Activated CD4-positive, alpha-beta T cell treated with anti-CD3 and anti-CD28 coated beads for 48 hours (primary cell): ENCODE results near the gene EVA1C.
"Not testable (repeated sequence)": the region's sequence is repeated elsewhere in the genome, so short reads cannot be mapped to it uniquely, and the experiment has no call there.

Experiments
- DNase-seq: peaks from one replicate; pipeline ENCODE4 v3.0.0-alpha.2; 2020

EVA1C gene, protein sequence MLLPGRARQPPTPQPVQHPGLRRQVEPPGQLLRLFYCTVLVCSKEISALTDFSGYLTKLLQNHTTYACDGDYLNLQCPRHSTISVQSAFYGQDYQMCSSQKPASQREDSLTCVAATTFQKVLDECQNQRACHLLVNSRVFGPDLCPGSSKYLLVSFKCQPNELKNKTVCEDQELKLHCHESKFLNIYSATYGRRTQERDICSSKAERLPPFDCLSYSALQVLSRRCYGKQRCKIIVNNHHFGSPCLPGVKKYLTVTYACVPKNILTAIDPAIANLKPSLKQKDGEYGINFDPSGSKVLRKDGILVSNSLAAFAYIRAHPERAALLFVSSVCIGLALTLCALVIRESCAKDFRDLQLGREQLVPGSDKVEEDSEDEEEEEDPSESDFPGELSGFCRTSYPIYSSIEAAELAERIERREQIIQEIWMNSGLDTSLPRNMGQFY

DNA sequence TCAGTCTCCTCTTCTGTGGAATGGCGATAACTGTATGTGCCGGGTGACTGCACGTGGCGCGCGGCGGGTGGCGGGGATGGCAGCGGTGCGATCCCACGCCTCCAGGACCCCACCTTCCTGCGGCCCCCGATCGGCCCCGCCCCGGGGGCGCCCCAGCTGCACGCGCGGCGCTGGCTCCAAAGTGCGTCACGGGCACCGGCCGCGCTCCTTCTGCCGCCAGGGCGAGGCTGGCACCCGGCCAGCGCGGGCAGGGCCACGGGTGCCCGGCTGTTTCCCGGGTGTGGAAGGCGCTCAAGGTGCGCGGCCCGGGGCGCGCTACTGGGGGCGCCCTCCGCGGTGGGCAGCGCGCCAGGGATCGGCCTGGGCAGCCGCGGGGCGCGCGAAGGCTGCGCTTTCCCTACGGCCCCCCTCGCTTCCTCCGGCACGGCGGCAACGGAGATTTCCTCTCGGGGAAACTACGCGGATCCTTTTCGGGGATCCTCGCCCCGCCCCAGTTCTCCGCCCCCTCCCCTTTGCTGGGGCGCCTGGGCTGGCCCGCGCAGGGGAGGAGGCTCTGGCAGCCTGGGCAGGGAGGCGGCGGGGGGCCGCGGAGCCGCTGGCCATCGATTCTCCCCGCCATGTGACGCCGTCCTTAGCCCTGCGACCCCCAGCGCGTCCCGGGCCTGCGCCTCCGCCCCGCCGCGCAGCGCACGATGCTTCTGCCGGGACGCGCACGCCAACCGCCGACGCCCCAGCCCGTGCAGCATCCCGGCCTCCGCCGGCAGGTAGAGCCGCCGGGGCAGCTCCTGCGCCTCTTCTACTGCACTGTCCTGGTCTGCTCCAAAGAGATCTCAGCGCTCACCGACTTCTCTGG, at the start of gene EVA1C:
TSS of gene EVA1C (plus strand) at position 545 of the 853 bp plus-strand sequence. CDS start at position 693, 148 bp downstream.
- peak; percentile 75 for DNase-seq

DNA sequence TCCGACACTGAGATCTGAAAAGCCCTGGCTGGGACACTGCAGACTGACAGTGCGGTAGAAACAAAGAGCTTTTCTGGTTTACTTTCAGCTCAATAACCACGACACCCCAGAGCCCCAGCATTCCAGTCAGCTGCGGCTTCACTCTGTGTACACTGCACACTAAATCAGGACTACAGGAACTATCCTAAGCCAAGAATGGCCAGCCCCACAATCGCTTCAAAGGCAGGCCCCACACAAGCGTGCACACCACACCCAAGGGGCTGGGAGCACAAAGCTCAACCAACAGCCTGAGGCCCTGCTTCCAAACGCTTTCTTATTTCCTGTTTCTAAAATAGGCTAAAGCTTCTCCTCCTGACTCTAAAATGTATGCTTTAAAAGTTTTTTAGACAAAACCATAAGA, 48.1 kb upstream of the EVA1C start:
- DNase-seq: no peak

DNA sequence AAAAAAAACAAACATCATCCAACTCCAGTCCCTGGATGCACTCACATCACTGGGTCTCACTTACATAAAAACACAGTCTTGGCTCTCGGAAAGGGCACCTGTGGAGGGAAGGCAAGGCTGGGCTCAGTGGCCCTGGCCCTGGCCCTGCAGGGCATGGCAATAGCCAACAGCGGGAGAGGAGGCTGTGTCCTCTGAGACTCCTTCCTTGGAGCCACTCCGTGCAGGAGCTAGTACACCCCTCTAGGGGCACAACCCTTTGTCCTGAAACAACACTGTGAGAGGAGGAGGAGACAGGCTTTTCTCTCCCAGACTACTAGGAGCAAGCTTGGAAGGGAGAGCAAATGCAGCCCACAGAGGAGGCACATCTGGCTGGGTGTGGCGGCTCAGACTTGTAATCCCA, 47.7 kb upstream of the EVA1C start:
- DNase-seq: no peak

DNA sequence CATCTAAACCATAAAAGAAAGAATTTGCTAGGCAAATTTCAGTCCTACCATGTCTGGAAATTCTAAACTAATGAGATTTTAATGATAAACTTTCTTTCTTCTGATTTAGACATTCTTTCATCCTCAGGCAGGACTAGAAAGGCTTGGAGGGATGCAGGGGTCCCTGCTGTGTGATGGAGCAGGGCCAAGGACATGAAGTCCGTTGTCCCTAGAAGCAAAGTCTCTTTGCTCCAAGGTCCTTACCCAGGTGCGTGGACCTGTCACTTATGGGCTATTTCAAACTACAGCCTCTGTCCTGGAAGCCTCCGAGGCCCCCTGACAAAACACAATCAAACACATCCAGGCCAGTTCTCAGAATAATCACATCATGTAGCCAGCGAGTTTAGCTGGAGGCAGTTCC, 46.3 kb upstream of the EVA1C start:
- DNase-seq: no peak

DNA sequence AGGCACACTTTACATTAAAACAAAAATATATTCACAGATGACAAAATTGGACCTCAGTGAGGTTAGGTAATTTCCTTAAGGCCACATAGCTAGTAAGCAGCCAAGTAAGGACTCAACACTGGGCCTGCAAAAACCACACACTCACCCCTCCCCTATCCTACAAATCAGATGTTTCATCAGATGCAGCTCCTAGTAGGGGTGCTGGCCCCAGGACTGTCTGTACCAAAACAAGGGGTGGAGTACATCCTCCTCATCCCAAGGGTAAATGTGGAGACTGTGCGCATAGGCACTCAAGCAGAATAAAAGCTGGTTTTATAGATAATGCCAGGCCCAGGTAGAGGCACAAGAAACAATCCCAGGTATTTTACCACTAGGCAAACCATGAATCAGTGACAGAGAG, 45.3 kb upstream of the EVA1C start:
- no peak for DNase-seq

DNA sequence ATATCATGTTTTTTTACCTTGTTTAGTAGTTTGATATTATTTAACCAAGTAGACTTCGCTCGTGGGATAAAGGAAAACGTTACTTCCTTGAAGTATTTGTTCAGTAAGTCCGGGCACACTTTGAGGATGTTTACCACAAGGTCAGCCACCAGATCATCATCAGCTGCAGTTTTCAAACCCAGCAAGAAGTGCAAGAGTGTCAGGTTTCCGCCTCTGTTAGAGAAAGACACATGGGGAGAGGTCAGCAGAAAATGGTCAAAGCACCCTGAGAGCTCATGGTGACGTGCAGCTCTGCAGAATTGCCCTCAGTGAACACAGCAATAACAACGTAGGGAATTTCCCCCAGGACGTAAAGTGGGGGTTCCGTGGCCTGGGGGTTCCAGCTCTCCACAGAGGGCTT, 44.1 kb upstream of the EVA1C start:
- no peak for DNase-seq

DNA sequence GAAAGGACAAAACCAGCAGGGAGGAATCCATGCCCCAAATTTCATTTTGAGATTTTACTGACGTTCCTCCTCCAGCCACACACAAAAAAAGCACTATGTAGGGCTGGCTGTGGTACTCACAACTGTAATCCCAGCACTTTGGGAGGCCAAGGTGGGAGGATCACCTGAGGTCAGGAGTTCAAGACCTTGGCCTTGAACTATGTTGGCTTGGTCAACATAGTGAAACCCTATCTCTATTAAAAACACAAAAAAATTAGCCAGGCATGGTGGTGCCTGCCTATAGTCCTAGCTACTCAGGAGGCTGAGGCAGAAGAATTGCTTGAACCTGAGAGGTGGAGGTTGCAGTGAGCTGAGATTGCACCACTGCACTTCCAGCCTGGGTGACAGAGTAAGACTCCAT, 43.5 kb upstream of the EVA1C start:
- not testable (repeated sequence) for DNase-seq

DNA sequence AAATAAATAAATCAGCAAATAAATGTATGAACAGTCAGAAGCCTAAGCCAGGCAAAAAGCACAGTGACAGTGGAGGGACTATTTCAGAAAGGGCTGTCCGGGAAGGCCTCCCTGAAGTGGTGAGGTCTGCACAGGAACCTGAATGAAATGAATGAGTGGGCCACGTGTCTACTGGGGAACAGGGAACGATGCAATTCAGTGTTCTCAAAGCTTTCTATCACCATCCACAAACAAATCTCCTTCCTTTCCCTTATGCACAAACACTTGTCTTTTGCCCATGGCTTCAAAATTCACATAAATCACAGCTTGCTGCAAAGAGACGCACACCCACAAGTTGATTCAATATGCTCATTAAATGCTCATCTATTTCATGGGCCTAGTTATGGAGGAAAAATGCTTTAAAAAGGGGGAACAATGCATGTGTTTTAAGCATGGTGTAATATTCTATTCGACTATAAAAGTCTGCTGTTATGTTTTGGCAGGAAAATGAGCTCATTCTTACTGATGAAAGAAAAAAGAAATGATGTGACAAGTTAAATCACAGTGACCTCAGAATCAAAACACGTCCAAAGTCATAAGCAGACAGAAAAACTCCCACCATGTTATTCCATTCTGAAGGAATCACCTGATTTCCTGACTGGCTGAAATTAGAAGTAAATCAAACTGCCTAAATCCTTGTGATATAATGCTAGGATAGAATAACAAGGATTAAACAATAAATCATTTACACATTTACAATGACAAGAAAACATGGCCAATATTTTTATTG, 41.3 kb upstream of the EVA1C start:
- DNase-seq: no peak

DNA sequence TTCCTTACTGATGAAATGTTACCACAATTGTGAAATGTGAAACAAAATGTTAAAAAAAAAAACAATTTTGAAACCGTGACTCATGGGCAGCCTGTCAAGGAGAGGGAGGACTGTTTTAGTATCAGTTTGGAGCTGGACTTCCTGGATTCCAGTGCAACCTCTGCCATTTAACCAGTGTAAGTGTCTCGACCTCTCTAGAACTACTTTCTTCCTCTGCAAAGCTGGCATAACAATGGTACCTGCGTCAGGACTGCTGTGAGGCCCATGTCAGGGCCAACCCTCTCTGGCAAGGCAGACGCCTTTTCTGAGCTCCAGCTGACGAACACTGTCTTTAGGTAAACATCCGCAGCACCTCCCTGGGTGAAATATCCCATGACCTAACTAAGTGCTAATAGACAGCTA, 40.6 kb upstream of the EVA1C start:
- DNase-seq: no peak

DNA sequence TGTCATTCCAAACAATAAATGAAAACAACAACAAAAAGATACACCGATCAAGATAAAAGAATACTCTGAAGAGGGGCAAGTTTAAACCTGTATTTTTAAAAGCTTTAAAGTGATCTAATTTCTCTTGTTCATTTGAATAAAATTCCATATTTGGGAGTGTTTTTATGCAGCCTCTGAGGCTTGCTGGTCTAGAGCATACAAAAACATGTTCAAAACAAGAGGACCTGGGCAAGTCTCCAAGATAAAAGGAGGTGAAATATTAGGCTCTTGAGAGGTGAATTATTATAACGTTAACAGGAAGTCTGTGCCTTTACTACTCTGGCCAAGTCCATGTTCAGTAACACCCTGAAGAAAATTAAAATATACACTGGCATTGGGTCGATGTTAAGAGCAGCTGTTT, 39.8 kb upstream of the EVA1C start:
- DNase-seq: no peak

DNA sequence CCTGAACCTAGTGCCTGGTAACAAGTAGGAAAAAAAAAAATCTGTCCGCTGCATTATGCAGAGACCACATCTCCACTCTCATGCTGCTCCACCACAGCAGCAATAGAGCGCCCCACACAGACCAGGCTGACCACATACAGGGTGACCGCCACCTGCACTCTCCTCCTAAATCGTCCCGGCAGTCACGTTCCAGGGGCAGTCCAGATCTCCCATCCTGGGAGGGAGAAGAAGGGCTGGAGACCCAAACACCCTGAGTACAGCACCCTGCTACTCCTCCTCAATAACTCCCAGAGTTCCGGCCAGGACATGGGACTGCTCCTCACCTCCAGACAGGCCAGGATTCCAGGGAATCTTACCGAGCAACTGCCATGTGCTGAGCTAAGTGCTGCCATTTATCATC, 35.0 kb upstream of the EVA1C start:
- no peak for DNase-seq

DNA sequence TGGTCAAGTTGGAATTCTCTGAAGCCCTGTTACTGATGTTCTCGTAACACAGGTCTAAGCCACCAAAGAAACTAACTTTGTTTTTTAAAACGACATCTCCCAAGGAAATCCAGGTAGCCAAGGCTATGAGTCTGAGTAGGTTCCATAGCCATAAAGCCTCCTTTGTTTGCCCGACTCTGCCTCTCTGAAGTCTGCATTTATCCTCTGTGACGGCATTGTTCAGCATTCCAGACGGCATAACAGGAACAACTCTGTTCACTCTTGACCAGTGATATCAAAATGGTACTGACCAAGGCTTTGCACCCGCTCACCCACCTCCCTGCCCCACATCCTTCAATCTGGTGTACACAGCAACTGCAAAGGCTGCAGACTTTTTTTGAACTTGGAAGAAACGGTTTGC, 34.5 kb upstream of the EVA1C start:
- DNase-seq: no peak

DNA sequence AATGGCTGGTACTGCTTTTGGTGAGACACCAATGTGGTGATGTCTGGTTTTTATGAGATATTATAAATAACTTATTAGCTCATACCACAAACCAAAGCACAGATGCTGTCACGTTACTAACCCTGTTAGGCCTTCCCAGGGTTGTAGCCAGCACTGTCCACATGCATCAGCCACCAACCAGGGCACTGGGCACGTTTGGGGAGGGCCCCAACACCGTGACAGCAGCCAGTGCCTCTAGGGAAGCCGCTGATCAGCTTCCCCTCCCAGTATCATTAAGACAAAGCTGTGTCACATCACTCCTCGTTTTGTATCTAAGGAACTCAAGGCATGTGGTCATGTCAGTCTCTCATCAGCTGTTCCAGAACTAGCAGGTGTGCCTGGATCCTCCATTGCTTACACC, 33.5 kb upstream of the EVA1C start:
- DNase-seq: no peak

DNA sequence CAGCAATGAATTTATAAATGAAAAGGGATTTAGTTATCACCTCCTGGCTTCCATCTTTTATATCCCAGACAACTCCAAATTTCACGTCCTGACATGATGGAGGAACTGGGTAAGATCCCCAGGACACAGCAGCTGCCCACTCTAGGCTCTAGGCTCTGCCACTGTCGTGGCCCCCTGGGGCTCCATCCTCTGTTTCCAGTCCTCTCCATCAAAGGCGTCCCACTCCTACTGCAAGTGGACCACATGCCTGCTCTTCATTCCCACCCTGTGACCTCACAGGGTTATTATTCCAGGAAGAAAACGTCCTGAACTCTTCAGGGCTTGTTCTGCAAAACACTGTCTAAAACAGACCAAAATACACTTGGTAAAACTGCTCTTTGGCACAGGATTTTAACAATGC, 31.6 kb upstream of the EVA1C start:
- DNase-seq: no peak

DNA sequence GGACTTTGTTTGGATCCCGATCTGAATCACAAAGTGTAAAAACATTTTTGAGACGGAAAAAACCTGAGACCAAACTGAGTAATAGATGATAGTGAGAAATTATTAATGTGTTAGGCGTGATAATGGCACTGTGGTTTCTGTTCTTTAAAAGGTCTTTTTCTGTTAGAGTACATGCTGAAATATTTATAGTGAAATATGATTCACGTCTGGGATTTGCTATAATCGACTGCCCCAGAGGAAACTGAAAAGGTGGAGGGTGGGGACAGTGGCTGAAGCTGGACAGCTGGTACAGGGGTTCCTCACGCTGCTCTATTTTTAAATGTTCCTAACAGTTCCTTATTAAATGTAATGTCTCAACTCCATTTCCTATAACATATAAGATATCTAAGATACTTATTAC, 30.9 kb upstream of the EVA1C start:
- DNase-seq: no peak

DNA sequence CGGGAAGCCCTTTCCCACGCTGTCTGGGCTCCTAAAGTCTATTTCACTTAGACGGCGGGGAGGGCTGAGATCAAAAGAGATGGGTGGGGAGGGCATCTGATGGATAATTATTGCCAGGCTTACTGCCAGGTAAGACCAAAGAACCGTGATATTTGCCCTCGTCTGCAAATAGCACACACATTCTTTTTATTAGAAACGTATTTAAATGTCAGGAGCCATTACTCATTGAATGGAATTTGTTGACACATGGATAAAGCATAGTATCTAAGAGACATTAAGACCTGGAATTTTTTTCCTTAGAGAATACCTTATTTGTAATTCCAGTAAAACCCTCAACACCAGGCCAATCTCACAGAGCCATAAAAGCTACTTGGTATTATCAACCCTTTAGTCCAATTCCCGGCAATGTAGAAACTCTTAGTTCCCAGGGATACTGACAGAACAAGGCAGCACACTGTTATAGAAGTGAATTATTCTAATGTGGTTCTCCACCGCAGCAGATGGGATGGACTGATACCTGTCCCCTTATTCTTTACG, 30.3 kb upstream of the EVA1C start:
- no peak for DNase-seq

DNA sequence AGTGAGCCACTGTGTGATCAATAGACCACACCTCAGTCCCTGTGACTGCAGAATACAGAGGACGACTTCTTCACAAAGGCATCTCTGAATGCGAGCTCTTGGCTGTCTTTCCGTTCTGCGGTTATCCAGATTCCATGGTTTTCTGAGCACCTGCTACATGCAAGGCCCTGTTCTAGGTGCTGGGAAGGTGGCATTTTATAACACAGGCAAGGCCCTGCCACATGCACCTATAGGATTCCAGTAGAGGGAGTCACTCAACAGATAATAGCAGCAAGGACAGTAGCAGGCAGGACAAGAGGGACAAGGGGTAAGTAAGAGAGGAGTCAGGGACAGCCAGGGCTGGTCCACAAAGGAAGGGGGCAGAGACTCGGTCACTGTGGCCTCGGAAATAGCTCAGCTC, 28.7 kb upstream of the EVA1C start:
- DNase-seq: no peak

DNA sequence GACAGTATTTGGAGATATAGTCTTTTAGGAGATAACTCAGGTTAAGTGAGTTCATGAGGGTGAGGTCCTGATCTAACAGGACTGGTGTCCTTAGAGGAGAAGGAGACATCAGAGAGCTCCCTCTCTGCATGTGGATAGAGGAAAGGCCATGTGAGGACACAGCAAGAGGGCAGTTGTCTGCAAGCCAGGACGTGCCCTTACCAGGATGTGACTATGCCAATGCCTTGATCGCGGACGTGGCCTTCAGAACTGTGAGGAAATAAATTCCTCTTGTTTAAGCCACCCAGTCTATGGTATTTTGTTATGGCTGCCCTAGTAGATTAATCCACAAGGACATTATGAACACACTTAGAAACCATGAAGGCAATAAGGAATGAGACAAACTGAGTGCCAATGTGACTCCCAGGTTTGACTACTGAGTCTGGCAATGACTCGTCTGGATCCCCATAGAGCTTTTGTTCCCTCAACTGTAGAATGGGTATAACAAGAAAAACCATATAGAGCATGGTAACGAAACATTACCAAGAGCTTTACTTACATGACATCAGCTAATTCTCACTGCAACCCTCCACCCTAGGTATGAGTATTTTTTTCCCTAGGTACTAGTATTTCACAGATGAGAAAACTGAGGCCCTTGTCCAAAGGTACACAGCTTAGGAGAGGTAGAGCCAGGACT, 26.2 kb upstream of the EVA1C start:
- DNase-seq: no peak

DNA sequence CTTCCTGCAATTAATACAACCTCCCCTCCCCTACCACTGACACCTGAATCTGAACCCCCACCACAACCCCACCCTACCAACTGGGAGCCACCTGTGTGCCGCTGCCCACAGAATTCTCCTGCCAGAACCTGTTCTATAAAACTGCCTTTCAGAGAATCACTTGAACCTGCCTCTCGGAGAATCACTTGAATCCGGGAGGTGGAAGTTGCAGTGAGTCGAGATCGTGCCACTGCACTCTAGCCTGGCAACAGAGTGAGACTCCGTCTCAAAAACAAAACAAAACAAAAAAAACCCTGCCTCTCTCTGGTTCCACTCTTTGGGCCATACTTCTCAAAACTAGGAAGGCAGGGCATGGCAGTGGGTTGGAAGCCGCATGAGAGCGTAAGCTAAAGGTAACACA, 25.4 kb upstream of the EVA1C start:
- DNase-seq: no peak

DNA sequence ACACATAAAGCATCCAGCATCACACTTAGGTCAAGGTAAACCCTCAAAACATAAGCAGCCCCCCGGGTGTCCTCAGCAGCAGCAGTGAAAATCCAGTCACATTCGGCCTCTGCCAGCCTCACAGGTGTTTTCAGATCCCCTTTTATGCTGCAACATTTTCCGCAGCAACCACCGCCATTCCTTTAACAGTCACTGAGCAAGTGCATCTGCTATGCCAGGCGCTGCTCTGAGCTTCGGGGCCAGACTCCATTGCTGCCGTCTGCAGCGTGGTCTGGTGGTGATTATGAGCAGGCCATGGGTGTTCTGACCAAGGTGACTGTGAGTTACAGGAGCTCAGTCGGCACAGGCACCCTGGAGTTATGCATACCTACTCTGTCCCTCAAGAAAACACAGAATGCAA, 24.2 kb upstream of the EVA1C start:
- no peak for DNase-seq

DNA sequence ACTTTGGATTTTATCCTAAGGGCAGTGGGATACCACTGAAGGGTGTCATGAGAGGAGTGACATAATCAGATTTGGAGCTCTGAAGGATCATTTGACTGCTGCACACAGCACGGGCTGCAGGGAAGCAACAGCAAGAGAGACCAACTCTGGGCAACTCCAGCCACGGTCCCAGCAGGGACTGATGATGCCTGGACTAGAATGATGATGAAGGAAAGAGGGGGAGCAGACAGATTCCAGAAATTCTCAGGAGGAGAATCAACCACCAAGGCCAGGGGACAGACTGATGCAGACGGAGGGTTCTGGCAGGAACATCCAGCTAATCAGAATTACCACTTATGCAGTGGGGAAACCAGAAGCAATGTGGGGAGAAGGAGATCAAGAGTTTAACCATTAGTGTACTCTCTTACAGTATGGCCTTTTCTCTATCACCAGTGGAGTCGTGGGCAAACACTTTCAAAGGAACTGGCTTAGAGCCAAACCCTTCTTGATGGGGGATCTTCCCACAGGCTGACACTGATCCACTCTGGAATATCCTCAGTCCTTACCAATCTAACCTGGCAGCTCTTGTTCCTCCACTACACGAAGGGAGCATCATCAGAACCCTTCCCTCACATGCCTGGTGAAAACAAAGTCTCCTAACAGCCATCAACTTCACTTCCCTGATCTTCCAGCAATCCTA, 23.0 kb upstream of the EVA1C start:
- DNase-seq: no peak
